Trophoblast cell (in vitro differentiated cells and primary cell): ENCODE measurements around the gene TGFB1.

Source experiments
- DNase-seq, 2 donors: peaks; one replicate each; pipeline ENCODE4 v3.0.0-alpha.2; 2016
- H2AFZ ChIP-seq: 2 replicates; pipeline ENCODE4 v1.6.1; 2013; ENCODE audit warnings: low read length, moderate library complexity, mild to moderate bottlenecking; ENCODE audit not compliant: insufficient read depth, poor library complexity
- H2AK5ac ChIP-seq: 2 replicates; pipeline ENCODE4 v1.6.1; 2013; ENCODE audit warnings: mild to moderate bottlenecking, low read length
- H2BK120ac ChIP-seq: 2 replicates; pipeline ENCODE4 v1.6.1; 2013; ENCODE audit warnings: low read length, mild to moderate bottlenecking, moderate library complexity; ENCODE audit not compliant: insufficient read depth, poor library complexity
- H2BK12ac ChIP-seq: 2 replicates; pipeline ENCODE4 v1.6.1; 2013; ENCODE audit warnings: mild to moderate bottlenecking, low read length, moderate library complexity
- H2BK5ac ChIP-seq: 2 replicates; pipeline ENCODE4 v1.6.1; 2013; ENCODE audit warnings: low read length, low read depth, moderate library complexity, mild to moderate bottlenecking; ENCODE audit not compliant: poor library complexity
- H3K14ac ChIP-seq: 2 replicates; pipeline ENCODE4 v1.6.1; 2013; ENCODE audit warnings: mild to moderate bottlenecking, low read length
- H3K18ac ChIP-seq: 2 replicates; pipeline ENCODE4 v1.6.1; 2013; ENCODE audit warnings: mild to moderate bottlenecking, low read length
- H3K23ac ChIP-seq: 2 replicates; pipeline ENCODE4 v1.6.1; 2013; ENCODE audit warnings: low read length
- H3K27ac ChIP-seq: 2 replicates; pipeline ENCODE4 v1.5.1; 2013; ENCODE audit warnings: low read depth, mild to moderate bottlenecking, inconsistent platforms, low read length, moderate library complexity
- H3K27me3 ChIP-seq: 2 replicates; pipeline ENCODE4 v1.6.1; 2013; ENCODE audit warnings: inconsistent platforms, mild to moderate bottlenecking, low read length, moderate library complexity; ENCODE audit not compliant: insufficient read depth
- H3K36me3 ChIP-seq, 2 experiments: 1 replicate in 1 of 2; 2 replicates in 1 of 2; pipeline ENCODE4 v1.6.1; 2013; ENCODE audit warnings: low read length in 2 of 2, mild to moderate bottlenecking in 2 of 2, moderate library complexity in 1 of 2; ENCODE audit not compliant: insufficient read depth in 2 of 2, control insufficient read depth in 1 of 2
- H3K4ac ChIP-seq: 2 replicates; pipeline ENCODE4 v1.6.1; 2013; ENCODE audit warnings: low read depth, mild to moderate bottlenecking, low read length, moderate library complexity
- H3K4me1 ChIP-seq, 2 experiments: 1 replicate in 1 of 2; 2 replicates in 1 of 2; pipeline ENCODE4 v1.6.1; 2013; ENCODE audit warnings: low read length in 2 of 2, mild to moderate bottlenecking in 2 of 2, moderate library complexity in 1 of 2; ENCODE audit not compliant: insufficient read depth in 2 of 2, control insufficient read depth in 1 of 2
- H3K4me2 ChIP-seq: 2 replicates; pipeline ENCODE4 v1.6.1; 2013; ENCODE audit warnings: inconsistent platforms, mild to moderate bottlenecking, low read length, moderate library complexity
- H3K4me3 ChIP-seq: 2 replicates; pipeline ENCODE4 v1.5.1; 2013; ENCODE audit warnings: mild to moderate bottlenecking, low read depth, low read length, inconsistent platforms
- H3K79me1 ChIP-seq: one replicate; pipeline ENCODE4 v1.6.1; 2013; ENCODE audit warnings: low read length
- H3K79me2 ChIP-seq: 2 replicates; pipeline ENCODE4 v1.6.1; 2013; ENCODE audit warnings: low read length, mild to moderate bottlenecking; ENCODE audit not compliant: control insufficient read depth, insufficient read depth, poor library complexity
- H3K9ac ChIP-seq: 2 replicates; pipeline ENCODE4 v1.6.1; 2013; ENCODE audit warnings: mild to moderate bottlenecking, low read length
- H3K9me3 ChIP-seq: 2 replicates; pipeline ENCODE4 v1.6.1; 2013; ENCODE audit warnings: low read depth, mild to moderate bottlenecking, control low read depth, inconsistent platforms, low read length; ENCODE audit not compliant: insufficient read depth
- H4K12ac ChIP-seq: 2 replicates; pipeline ENCODE4 v1.6.1; 2013; ENCODE audit warnings: low read depth, mild to moderate bottlenecking, low read length, moderate library complexity
- H4K8ac ChIP-seq: 2 replicates; pipeline ENCODE4 v1.6.1; 2013; ENCODE audit warnings: low read depth, mild to moderate bottlenecking, low read length, moderate library complexity
- H4K91ac ChIP-seq: one replicate; pipeline ENCODE4 v1.6.1; 2013; ENCODE audit warnings: low read depth, mild to moderate bottlenecking, low read length, moderate library complexity
- WGBS: extraction: QIAGEN DNeasy Blood & Tissue Kit; methylation state at CpG from one replicate; pipeline ENCODE4 v1.1.7; 2013; ENCODE audit warnings: missing lambda C conversion rate; ENCODE audit not compliant: insufficient read length, insufficient coverage; ENCODE audit errors: extremely low coverage; 5-methylcytosine and 5-hydroxymethylcytosine counted together

Gene TGFB1

DNA sequence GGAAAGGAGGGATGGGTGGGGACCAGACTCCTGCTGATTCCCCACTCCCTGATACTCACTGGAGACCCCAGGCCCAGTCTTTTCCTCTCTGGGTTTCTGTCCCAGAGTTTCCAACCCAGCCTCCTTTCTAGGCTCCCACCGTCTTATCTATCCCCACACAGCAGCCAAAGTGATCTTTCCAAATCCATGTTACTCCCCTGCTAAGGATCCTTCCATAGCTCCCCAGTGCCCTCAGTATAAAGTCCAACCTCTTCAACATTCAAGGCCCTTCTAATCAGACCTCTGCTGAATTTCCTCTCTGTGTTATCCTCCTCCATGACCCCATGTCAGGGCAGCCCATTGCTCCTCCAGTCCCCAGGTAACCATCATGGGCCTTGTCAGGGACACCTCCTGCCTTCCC lies 1.3 kb upstream of the TGFB1 start:
- Histone ChIP-seq H3K4me1 (peaks cover 0 to 8% of the 10 kb centered on the region in 2 experiments), H3K4me2 (no peak overlapping the region), H2BK12ac (no peak overlapping the region), H3K36me3 (no peaks in the 10 kb centered on the region), H3K9me3 (peaks cover 6% of the 10 kb centered on the region), H3K9ac (no peak overlapping the region), H3K27me3 (peaks cover 13% of the 10 kb centered on the region), H3K79me1 (peaks cover 26% of the 10 kb centered on the region), H3K79me2 (peaks cover 18% of the 10 kb centered on the region), H2AK5ac (no peak overlapping the region), H3K18ac (no peak overlapping the region), H3K4ac (no peak overlapping the region), H2BK5ac (no peak overlapping the region), H3K14ac (no peak overlapping the region), H4K8ac (no peak overlapping the region), H2AFZ (no peak overlapping the region), H3K4me3 (no peak overlapping the region), H2BK120ac (no peak overlapping the region), H3K27ac (no peak overlapping the region), H3K23ac (no peak overlapping the region), H4K91ac (no peak overlapping the region), H4K12ac (no peak overlapping the region)
- no CpG with 5 or more reads among the region's 1 CpG for WGBS
- DNase-seq, result no peak

- Histone ChIP-seq H2AFZ (no peak overlapping the region), H3K4me1 (peaks cover 0 to 8% of the 10 kb centered on the region in 2 experiments), H2BK120ac (no peak overlapping the region), H4K91ac (peak overlapping the region; percentile 52), H4K8ac (peak overlapping the region; percentile 29), H3K79me2 (peaks cover 18% of the 10 kb centered on the region), H3K4me3 (no peak overlapping the region), H3K9ac (peak overlapping the region; percentile 3), H2AK5ac (peak overlapping the region; percentile 11), H3K36me3 (no peaks in the 10 kb centered on the region), H3K18ac (peak overlapping the region; percentile 57), H3K14ac (peak overlapping the region; percentile 55), H3K79me1 (peaks cover 26% of the 10 kb centered on the region), H2BK12ac (peak overlapping the region; percentile 51), H4K12ac (peak overlapping the region; percentile 8), H2BK5ac (no peak overlapping the region), H3K27me3 (peaks cover 13% of the 10 kb centered on the region), H3K4ac (no peak overlapping the region), H3K23ac (no peak overlapping the region), H3K9me3 (peaks cover 6% of the 10 kb centered on the region), H3K4me2 (peak overlapping the region; percentile 75), H3K27ac (no peak overlapping the region)
- no peak for DNase-seq
- no CpG with 5 or more reads among the region's 23 CpGs for WGBS
These were observed 726 bp upstream of the TGFB1 start for GRCh38 chr19:41354343-41354953.

- peak overlapping the region; percentile 8 for H2AFZ ChIP-seq
- H3K27me3 ChIP-seq, result peaks cover 13% of the 10 kb centered on the region
- peak overlapping the region; percentile 77 for H3K4ac ChIP-seq
- peak overlapping the region; percentile 70 for H3K27ac ChIP-seq
- peak overlapping the region; percentile 62 for H3K9ac ChIP-seq
- peaks cover 5% of the 10 kb centered on the region for H3K9me3 ChIP-seq
- DNase-seq, result peak in 1 of 2 donors; percentile 53
- peak overlapping the region; percentile 14 for H4K12ac ChIP-seq
- no CpG with 5 or more reads among the region's 71 CpGs for WGBS
- peak overlapping the region; percentile 86 for H3K14ac ChIP-seq
- peaks cover 0 to 8% of the 10 kb centered on the region in 2 experiments for H3K4me1 ChIP-seq
- peak overlapping the region; percentile 29 for H2BK5ac ChIP-seq
- peak overlapping the region; percentile 82 for H3K4me3 ChIP-seq
- H4K91ac ChIP-seq, result peak overlapping the region; percentile 86
- H2BK12ac ChIP-seq, result peak overlapping the region; percentile 67
- peaks cover 26% of the 10 kb centered on the region for H3K79me1 ChIP-seq
- peaks cover 4 to 5% of the 10 kb centered on the region in 2 experiments for H3K36me3 ChIP-seq
- peak overlapping the region; percentile 75 for H3K4me2 ChIP-seq
- H3K18ac ChIP-seq, result peak overlapping the region; percentile 93
- peak overlapping the region; percentile 42 for H4K8ac ChIP-seq
- H2AK5ac ChIP-seq, result peak overlapping the region; percentile 37
- H2BK120ac ChIP-seq, result peak overlapping the region; percentile 67
- H3K23ac ChIP-seq, result no peak overlapping the region
- peaks cover 18% of the 10 kb centered on the region for H3K79me2 ChIP-seq
These were observed 885 bp downstream of the TGFB1 start for GRCh38 chr19:41352609-41353465.

DNA sequence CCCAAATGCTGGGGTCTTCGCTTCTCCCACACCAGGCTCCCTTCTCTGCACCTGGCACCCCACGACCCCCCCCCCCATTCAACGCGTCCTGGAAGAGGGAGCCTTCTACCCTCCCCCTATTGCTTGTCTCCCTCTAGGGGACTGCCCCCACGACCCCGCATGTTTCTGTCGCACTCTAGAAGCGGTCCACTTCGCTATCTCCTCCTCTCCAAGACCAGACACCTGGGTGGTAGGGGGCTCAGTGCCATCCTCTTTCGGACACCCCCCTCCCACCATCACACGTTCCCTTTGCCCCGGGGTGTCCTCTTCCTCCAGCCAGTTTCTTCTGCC lies 1.5 kb downstream of the TGFB1 start:
- Histone ChIP-seq H3K4me3 (peak overlapping the region; percentile 82), H3K27me3 (peaks cover 13% of the 10 kb centered on the region), H4K8ac (peak overlapping the region; percentile 58), H3K79me2 (peaks cover 18% of the 10 kb centered on the region), H3K9ac (peak overlapping the region; percentile 49), H2BK5ac (no peak overlapping the region), H3K79me1 (peaks cover 26% of the 10 kb centered on the region), H3K4ac (peak overlapping the region; percentile 32), H4K91ac (peak overlapping the region; percentile 86), H2AK5ac (no peak overlapping the region), H3K23ac (no peak overlapping the region), H3K9me3 (peaks cover 5% of the 10 kb centered on the region), H3K14ac (peak overlapping the region; percentile 57), H3K4me2 (peak overlapping the region; percentile 75), H2BK120ac (no peak overlapping the region), H3K18ac (peak overlapping the region; percentile 55), H3K36me3 (peaks cover 7 to 8% of the 10 kb centered on the region in 2 experiments), H4K12ac (no peak overlapping the region), H3K4me1 (peaks cover 0 to 8% of the 10 kb centered on the region in 2 experiments), H3K27ac (no peak overlapping the region), H2BK12ac (no peak overlapping the region), H2AFZ (no peak overlapping the region)
- WGBS, result no CpG with 5 or more reads among the region's 12 CpGs
- no peak for DNase-seq
